ENCODE data around the gene ZFYVE26.

Gene ZFYVE26

DNA sequence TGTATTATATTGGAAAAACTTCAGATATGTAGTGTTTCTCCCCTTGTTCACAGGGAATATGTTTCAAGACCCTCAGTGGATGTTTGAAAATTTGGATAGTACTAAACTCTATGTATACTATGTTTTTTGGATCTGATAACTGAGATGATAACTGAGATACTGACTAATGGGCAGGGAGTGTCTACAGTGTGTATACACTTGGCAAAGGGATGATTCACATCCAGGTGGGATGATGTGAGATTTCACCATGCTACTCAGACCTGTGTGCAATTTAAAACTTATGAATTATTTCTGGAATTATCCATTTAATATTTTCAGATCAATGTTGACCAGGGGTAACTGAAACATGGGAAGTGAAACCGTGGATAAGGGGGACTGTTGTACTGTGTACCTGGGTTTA is 17.0 kb upstream of the ZFYVE26 start:
- TF ChIP-seq ZBTB7A (IDR thresholded peaks at IDR 0.05; ENCODE audit: low read depth) (no peak), TEAD4 (IDR thresholded peaks at IDR 0.05) (no peak), FOXM1 (IDR thresholded peaks at IDR 0.05; ENCODE audit: borderline replicate concordance, low read depth) (no peak)
- TF ChIP-seq, protein P1, sequence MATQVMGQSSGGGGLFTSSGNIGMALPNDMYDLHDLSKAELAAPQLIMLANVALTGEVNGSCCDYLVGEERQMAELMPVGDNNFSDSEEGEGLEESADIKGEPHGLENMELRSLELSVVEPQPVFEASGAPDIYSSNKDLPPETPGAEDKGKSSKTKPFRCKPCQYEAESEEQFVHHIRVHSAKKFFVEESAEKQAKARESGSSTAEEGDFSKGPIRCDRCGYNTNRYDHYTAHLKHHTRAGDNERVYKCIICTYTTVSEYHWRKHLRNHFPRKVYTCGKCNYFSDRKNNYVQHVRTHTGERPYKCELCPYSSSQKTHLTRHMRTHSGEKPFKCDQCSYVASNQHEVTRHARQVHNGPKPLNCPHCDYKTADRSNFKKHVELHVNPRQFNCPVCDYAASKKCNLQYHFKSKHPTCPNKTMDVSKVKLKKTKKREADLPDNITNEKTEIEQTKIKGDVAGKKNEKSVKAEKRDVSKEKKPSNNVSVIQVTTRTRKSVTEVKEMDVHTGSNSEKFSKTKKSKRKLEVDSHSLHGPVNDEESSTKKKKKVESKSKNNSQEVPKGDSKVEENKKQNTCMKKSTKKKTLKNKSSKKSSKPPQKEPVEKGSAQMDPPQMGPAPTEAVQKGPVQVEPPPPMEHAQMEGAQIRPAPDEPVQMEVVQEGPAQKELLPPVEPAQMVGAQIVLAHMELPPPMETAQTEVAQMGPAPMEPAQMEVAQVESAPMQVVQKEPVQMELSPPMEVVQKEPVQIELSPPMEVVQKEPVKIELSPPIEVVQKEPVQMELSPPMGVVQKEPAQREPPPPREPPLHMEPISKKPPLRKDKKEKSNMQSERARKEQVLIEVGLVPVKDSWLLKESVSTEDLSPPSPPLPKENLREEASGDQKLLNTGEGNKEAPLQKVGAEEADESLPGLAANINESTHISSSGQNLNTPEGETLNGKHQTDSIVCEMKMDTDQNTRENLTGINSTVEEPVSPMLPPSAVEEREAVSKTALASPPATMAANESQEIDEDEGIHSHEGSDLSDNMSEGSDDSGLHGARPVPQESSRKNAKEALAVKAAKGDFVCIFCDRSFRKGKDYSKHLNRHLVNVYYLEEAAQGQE (IDR thresholded peaks at IDR 0.05; ENCODE audit: low read depth) = no peak
- TF ChIP-seq, protein P2, sequence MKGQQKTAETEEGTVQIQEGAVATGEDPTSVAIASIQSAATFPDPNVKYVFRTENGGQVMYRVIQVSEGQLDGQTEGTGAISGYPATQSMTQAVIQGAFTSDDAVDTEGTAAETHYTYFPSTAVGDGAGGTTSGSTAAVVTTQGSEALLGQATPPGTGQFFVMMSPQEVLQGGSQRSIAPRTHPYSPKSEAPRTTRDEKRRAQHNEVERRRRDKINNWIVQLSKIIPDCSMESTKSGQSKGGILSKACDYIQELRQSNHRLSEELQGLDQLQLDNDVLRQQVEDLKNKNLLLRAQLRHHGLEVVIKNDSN (IDR thresholded peaks at IDR 0.05) = no peak

DNA sequence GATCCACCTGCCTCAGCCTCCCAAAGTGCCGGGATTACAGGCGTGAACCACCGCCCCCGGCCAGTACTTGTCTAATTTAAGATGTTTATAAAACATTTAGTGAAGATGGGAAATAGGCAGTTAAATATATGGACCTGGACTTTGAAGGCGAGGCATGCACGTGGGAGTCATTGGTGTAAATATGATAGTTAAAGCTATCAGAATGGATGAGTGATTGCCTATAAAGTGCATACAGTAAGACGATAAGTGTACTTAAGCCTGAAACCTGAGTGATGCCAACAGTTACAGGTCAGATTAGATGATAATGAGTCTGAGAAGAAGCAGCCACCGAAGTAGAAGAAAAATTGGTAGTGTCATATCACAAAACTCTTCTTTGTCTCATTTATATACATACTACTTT is 14.7 kb upstream of the ZFYVE26 start:
- no peak for TF ChIP-seq NFIC (IDR thresholded peaks at IDR 0.05)

DNA sequence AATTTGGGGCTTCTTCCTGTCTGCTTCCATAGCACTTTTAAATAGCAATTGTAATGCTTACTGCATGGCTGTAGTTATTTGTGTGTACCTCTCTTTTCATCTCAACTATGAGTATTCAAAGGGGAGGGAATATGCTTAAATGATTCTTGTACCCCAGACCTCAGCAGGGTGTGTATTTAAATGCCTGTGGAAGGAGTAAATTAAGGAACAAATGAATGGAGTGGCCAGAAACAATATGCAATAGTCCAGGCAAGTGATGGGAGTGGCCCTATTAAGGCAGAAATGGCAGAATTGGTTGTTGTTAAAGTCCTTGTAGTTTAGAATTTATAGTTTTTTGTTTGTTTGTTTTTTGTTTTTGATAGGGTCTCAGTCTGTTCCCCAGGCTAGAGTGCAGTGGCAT is 4.7 kb upstream of the ZFYVE26 start:
- TF ChIP-seq ZBTB7A (IDR thresholded peaks at IDR 0.05; ENCODE audit: low read depth) (no peak), TAF1 (IDR thresholded peaks at IDR 0.05; ENCODE audit: low read depth) (no peak), CEBPB (IDR thresholded peaks at IDR 0.05) (no peak)
- TF ChIP-seq, protein P3, sequence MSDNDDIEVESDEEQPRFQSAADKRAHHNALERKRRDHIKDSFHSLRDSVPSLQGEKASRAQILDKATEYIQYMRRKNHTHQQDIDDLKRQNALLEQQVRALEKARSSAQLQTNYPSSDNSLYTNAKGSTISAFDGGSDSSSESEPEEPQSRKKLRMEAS (IDR thresholded peaks at IDR 0.05) = no peak

DNA sequence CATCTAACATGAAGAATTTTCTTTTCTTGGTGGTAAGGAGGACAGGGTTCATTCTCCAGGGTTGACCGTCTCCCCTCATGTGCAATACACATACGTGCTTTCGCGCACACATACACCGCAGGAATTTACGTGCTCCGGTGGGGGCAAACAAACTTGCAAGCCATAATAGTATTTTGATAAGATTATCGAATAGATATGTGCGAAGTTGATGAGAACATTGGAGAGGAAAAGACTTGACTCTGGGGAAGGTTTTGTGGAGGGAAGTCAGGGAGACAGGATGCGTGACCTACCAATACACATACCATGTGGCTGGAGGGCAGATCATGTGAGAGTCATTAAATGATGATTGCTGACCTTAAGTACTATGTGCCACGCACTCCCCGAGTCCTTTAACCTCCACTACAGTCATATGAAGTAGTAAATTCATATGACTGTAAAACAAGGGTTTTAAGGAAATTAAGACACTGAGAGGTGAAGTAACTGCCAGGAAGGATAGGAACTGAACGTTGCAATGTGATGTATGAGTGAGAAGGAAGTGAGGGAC is 4.1 kb upstream of the ZFYVE26 start:
- TF ChIP-seq RAD21 (IDR thresholded peaks at IDR 0.05; ENCODE audit: low read depth) = no peak
- TF ChIP-seq, protein P3 (IDR thresholded peaks at IDR 0.05) = no peak

DNA sequence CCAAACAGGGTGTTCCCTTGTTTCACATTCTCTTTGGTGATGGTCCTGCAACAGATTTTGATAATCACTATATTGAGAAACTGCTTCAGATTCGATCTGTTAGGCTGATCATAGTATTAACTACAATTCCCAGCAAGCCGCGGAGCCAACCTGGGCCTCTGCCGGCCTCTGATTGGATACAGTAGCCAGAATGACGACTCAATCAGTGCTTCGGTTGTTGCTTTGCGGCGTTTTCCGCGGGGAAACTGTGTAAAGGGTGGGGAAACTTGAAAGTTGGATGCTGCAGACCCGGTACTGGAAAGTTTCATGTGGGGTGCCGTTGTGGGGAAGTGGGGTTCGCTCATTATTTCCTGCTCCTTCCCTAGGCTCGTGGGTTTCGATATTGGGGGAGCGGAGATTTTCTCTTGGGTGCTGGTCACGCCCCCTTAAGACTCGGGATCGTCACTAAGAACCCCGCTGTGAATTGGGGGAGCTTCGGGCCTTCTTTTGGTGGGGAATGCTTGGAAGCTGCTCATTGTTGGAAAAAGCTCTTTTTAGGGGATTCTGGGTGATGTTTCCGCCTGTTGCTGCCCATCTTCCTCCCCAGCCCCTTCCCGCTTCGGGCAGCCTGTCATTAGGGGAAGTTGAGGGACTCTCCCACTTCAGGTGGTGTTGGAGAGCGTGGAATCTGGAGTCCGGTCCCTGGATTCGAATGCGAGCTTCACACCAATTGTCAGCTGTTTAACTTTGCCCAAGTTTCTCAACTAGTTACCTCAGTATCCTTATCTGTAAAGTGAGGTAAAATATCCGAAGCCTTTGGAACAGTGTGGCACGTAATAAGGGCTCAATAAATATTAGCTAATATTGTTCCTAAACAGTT is 3.4 kb upstream of the ZFYVE26 start, which contains the start of gene RAD51B:
Gene RAD51B (plus strand): TSS at position 217 of the 859 bp plus-strand sequence.
- TF ChIP-seq TCF12 (IDR thresholded peaks at IDR 0.05; ENCODE audit: low read depth) (peak; percentile 3; the same call in 1 of the 2 replicates), TAF1 (IDR thresholded peaks at IDR 0.05; ENCODE audit: low read depth) (peak; percentile 52), NFIC (IDR thresholded peaks at IDR 0.05) (no peak), EP300 (IDR thresholded peaks at IDR 0.05; ENCODE audit: borderline replicate concordance) (no peak), RAD21 (IDR thresholded peaks at IDR 0.05; ENCODE audit: low read depth) (no peak)
- TF ChIP-seq, protein P2 (IDR thresholded peaks at IDR 0.05) = no peak
- TF ChIP-seq, protein P1 (IDR thresholded peaks at IDR 0.05; ENCODE audit: low read depth) = no peak

DNA sequence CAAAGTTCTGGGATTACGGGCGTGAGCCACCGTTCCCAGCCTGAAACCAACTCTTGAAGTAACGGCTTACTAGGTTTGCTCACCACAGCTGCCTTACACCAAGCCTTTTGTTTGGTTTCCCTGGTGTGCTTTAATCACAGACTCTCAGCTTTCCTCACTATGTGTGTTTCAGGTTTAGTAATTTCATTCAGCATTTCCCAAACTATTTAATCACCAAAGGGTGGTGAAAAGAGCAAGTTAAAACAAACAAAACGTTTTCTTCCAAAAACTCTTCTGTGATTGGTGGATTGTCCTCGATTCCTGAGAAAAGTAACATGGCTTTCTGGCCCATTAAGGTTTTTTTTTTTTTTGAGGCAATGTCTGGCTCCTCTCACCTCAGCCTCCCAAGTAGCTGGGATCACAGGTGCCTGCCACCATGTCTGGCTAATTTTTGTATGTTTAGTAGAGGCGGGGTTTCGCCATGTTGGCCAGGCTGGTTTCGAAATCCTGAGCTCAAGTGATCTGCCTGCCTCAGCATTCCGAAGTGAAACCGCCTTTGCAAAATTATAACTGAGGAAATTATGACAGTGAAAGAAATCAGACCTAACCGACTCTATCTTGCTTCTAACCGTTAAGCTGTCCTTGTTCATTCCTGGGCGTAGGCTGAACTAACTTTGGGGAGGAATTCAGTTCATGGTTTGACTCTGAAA is 1.5 kb upstream of the ZFYVE26 start:
- TF ChIP-seq, protein P2 (IDR thresholded peaks at IDR 0.05) = no peak
- TF ChIP-seq ZBTB7A (IDR thresholded peaks at IDR 0.05; ENCODE audit: low read depth) = no peak
- no peak for TF ChIP-seq TCF12 (IDR thresholded peaks at IDR 0.05; ENCODE audit: low read depth)
- no peak for TF ChIP-seq CEBPB (IDR thresholded peaks at IDR 0.05)
- TF ChIP-seq YY1 (IDR thresholded peaks at IDR 0.05; ENCODE audit: low read depth) = no peak
- TF ChIP-seq EP300 (IDR thresholded peaks at IDR 0.05; ENCODE audit: borderline replicate concordance) = no peak
- no peak for TF ChIP-seq TAF1 (IDR thresholded peaks at IDR 0.05; ENCODE audit: low read depth)
- TF ChIP-seq FOXM1 (IDR thresholded peaks at IDR 0.05; ENCODE audit: borderline replicate concordance, low read depth) = no peak
- no peak for TF ChIP-seq TEAD4 (IDR thresholded peaks at IDR 0.05)
- TF ChIP-seq, protein P3 (IDR thresholded peaks at IDR 0.05) = no peak
- TF ChIP-seq CREB1 (IDR thresholded peaks at IDR 0.05; ENCODE audit: low read depth) = no peak
- no peak for TF ChIP-seq EGR1 (IDR thresholded peaks at IDR 0.05)
- TF ChIP-seq RAD21 (IDR thresholded peaks at IDR 0.05; ENCODE audit: low read depth) = no peak
- TF ChIP-seq NFIC (IDR thresholded peaks at IDR 0.05) = no peak
- TF ChIP-seq, protein P1 (IDR thresholded peaks at IDR 0.05; ENCODE audit: low read depth) = no peak

Data from Ishikawa (cell line).